Keratinocyte (primary cell): Measurements from ENCODE around the gene AP1S3. TPM values are rescaled to one million over a fixed set of nuclear protein-coding genes. Genes with fewer than 3 reads are reported as not detected.

ENCODE experiments used
- DNase-seq: peaks from one replicate; pipeline ENCODE4 v3.0.0-alpha.2; 2011; ENCODE audit warnings: low read depth, missing footprints, low spot score
- FAIRE-seq: peaks from 2 replicates; lab custom pipeline; 2011; peaks lifted over from hg19 to GRCh38; lab: Jason Lieb, UNC
- H2AFZ ChIP-seq: 2 replicates; pipeline ENCODE4 v1.6.0; 2012; ENCODE audit warnings: low read length, control low read depth, inconsistent platforms; ENCODE audit not compliant: control insufficient read depth
- H3K27ac ChIP-seq: 2 replicates; pipeline ENCODE4 v1.5.1; 2011; ENCODE audit warnings: low read length; ENCODE audit not compliant: control insufficient read depth, insufficient read depth
- H3K27me3 ChIP-seq: 3 replicates; pipeline ENCODE4 v1.6.0; 2011; ENCODE audit warnings: low read length; ENCODE audit not compliant: control insufficient read depth, insufficient read depth; ENCODE audit errors: extremely low read depth
- H3K36me3 ChIP-seq, 2 experiments: 2 replicates in 1 of 2; 3 replicates in 1 of 2; pipeline ENCODE4 v1.5.1; 2011; ENCODE audit warnings: low read length in 2 of 2, mild to moderate bottlenecking in 1 of 2; ENCODE audit not compliant: control insufficient read depth in 2 of 2, insufficient read depth in 2 of 2; ENCODE audit errors: extremely low read depth in 1 of 2
- H3K4me1 ChIP-seq: 3 replicates; pipeline ENCODE4 v1.5.1; 2011; ENCODE audit warnings: low read length; ENCODE audit not compliant: control insufficient read depth, insufficient read depth; ENCODE audit errors: extremely low read depth
- H3K4me2 ChIP-seq: 3 replicates; pipeline ENCODE4 v1.6.0; 2011; ENCODE audit warnings: low read depth, low read length; ENCODE audit not compliant: control insufficient read depth, insufficient read depth; ENCODE audit errors: extremely low read depth
- H3K4me3 ChIP-seq, 3 experiments: fragments of 200-600 bp in 1 of 3; sonication (generic) in 1 of 3; 2 replicates in 2 of 3; 3 replicates in 1 of 3; pipeline ENCODE4 v1.5.1; 2011 to 2016; ENCODE audit warnings: low read length in 3 of 3, mild to moderate bottlenecking in 3 of 3, control low read depth in 2 of 3, inconsistent platforms in 1 of 3, low read depth in 1 of 3, mixed read lengths in 1 of 3, mixed run types in 1 of 3, moderate library complexity in 1 of 3; ENCODE audit not compliant: control insufficient read depth in 2 of 3, insufficient read depth in 2 of 3; ENCODE audit errors: extremely low read depth in 1 of 3
- H3K79me2 ChIP-seq: 2 replicates; pipeline ENCODE4 v1.6.0; 2012; ENCODE audit warnings: low read length; ENCODE audit not compliant: control insufficient read depth, insufficient read depth
- H3K9ac ChIP-seq: 3 replicates; pipeline ENCODE4 v1.6.0; 2011; ENCODE audit warnings: low read length; ENCODE audit not compliant: control insufficient read depth, insufficient read depth; ENCODE audit errors: extremely low read depth
- H3K9me1 ChIP-seq: 3 replicates; pipeline ENCODE4 v1.6.0; 2011; ENCODE audit warnings: low read length; ENCODE audit not compliant: control insufficient read depth, insufficient read depth; ENCODE audit errors: extremely low read depth
- H3K9me3 ChIP-seq: 2 replicates; pipeline ENCODE4 v1.5.1; 2012; ENCODE audit warnings: low read depth, low read length; ENCODE audit not compliant: control insufficient read depth
- H4K20me1 ChIP-seq: 3 replicates; pipeline ENCODE4 v1.6.0; 2011; ENCODE audit warnings: low read length; ENCODE audit not compliant: control insufficient read depth, insufficient read depth; ENCODE audit errors: extremely low read depth
- EZH2 ChIP-seq: IDR thresholded peaks from one replicate; pipeline ENCODE4 v1.6.1; 2012; ENCODE audit warnings: inconsistent platforms, mild to moderate bottlenecking, low read length, moderate library complexity
- dilution Hi-C: fragments of 300-500 bp; cut with MboI; formaldehyde crosslinking; loops from one replicate; pipeline ENCODE4 v1.7.0; 2020; ENCODE audit warnings: low sequenced_read_pairs; ENCODE audit not compliant: extremely low pct_ligation_motif_present
- polyA plus RNA-seq, 5 experiments: library from polyadenylated mRNA; depleted of rRNA in 3 of 5; stranded (reverse) in 3 of 5; stranded (forward) in 1 of 5; unstranded in 1 of 5; fragments of >200 nt; gene quantifications; 1 replicate in 1 of 5; 2 replicates in 3 of 5; 3 replicates in 1 of 5; pipeline versions ENCODE4 v1.2.1 to v1.2.3, GENCODE V29; 2011 to 2012; ENCODE audit warnings: missing spikeins in 2 of 5, low read depth in 1 of 5, low replicate concordance in 1 of 5
- TF ChIP-seq, protein P1 (sequence below), 3 experiments: IDR thresholded peaks in 1 of 3; conservative IDR thresholded peaks in 1 of 3; optimal IDR thresholded peaks in 1 of 3; 2 replicates in 2 of 3; 3 replicates in 1 of 3; pipeline versions ENCODE3 to v1.5.1; 2011; ENCODE audit warnings: low read length in 3 of 3, mild to moderate bottlenecking in 3 of 3, moderate library complexity in 2 of 3, control low read depth in 1 of 3, inconsistent platforms in 1 of 3; ENCODE audit not compliant: insufficient read depth in 2 of 3; ENCODE audit errors: extremely low read depth in 1 of 3

Gene AP1S3
- polyA plus RNA-seq, 1 donor (not counting 4 experiments of a cell fraction or from before 2014, with no cell fraction given), result 33.7 TPM

DNA sequence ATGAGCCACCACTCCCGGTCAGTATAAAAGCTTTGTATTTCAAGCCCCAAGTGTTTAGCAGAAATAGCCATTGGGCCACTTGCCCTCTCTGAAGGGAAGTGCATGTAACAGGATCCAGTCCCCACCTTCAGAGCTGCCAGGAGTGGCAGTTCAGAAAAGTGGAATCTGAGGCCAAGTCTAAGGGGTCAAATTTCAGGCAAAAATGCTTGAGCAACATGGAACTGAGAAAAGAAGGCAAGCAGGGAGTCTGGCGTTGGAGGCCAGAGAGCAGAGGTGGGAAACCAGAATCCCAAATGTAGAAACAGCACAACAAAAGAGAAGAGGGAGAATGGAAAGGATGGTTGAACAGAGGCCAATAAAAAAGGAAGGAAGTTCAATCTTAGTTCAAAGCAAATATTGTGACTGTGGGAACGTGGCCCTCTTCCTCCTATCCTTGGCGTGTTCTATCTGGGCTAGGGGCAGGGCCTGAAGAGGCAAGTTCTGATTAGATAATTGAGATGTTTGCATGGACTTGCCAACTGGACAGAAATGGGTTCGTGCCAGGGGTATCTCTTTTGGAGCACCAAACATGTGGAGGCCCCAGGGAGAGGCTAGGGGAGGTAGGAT lies 102.2 kb downstream of the AP1S3 start:
- peak overlapping the region; percentile 15 for H3K27ac ChIP-seq
- H4K20me1 ChIP-seq, result no peaks in the 10 kb centered on the region
- dilution Hi-C loops, result no loop called here
- H3K79me2 ChIP-seq, result no peaks in the 10 kb centered on the region
- H3K9ac ChIP-seq, result no peak overlapping the region
- no peak for DNase-seq
- no peak overlapping the region for H3K4me3 ChIP-seq
- no peaks in the 10 kb centered on the region for H3K9me1 ChIP-seq
- no peaks in the 10 kb centered on the region for H3K9me3 ChIP-seq
- peaks cover 15% of the 10 kb centered on the region for H3K4me1 ChIP-seq
- H3K4me2 ChIP-seq, result peak overlapping the region; percentile 31
- peak overlapping the region; percentile 37 for H2AFZ ChIP-seq
- TF ChIP-seq, protein P1, sequence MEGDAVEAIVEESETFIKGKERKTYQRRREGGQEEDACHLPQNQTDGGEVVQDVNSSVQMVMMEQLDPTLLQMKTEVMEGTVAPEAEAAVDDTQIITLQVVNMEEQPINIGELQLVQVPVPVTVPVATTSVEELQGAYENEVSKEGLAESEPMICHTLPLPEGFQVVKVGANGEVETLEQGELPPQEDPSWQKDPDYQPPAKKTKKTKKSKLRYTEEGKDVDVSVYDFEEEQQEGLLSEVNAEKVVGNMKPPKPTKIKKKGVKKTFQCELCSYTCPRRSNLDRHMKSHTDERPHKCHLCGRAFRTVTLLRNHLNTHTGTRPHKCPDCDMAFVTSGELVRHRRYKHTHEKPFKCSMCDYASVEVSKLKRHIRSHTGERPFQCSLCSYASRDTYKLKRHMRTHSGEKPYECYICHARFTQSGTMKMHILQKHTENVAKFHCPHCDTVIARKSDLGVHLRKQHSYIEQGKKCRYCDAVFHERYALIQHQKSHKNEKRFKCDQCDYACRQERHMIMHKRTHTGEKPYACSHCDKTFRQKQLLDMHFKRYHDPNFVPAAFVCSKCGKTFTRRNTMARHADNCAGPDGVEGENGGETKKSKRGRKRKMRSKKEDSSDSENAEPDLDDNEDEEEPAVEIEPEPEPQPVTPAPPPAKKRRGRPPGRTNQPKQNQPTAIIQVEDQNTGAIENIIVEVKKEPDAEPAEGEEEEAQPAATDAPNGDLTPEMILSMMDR (optimal IDR thresholded peaks at IDR 0.05 in 1 of 3, IDR thresholded peaks at IDR 0.05 in 1 of 3, conservative IDR thresholded peaks at IDR 0.05 in 1 of 3; ENCODE audit: extremely low read depth in 1 of 3, insufficient read depth in 2 of 3, low read length in 3 of 3), result no peak
- no peak for TF ChIP-seq EZH2
- peak; percentile 44 for FAIRE-seq
- no peaks in the 10 kb centered on the region for H3K36me3 ChIP-seq
- no peaks in the 10 kb centered on the region for H3K27me3 ChIP-seq

DNA sequence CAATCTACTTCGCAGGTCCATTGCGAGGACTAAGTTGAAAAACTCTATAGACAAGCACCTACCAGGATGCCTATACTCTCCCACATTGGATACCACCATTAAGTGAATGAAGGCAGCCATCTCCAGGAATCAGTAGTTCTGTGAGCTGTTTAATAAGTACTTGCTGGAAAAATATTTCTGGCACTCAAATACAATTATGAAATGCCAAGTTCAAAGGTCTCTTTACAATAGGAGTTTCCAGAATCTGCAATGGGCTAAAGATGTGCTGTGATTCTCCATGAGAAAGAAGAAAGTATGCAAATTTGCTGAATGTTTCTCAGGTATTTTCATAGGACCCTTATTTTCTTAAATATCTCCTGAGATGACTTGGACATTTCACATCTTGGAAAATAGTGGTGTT lies 103.0 kb downstream of the AP1S3 start:
- dilution Hi-C loops, result no loop called here
- FAIRE-seq, result no peak
- no peak overlapping the region for H2AFZ ChIP-seq
- no peak overlapping the region for H3K27ac ChIP-seq
- TF ChIP-seq, protein P1 (optimal IDR thresholded peaks at IDR 0.05 in 1 of 3, IDR thresholded peaks at IDR 0.05 in 1 of 3, conservative IDR thresholded peaks at IDR 0.05 in 1 of 3; ENCODE audit: extremely low read depth in 1 of 3, insufficient read depth in 2 of 3, low read length in 3 of 3), result no peak
- TF ChIP-seq EZH2, result no peak
- H3K27me3 ChIP-seq, result no peaks in the 10 kb centered on the region
- H3K9me1 ChIP-seq, result no peaks in the 10 kb centered on the region
- no peaks in the 10 kb centered on the region for H3K36me3 ChIP-seq
- H4K20me1 ChIP-seq, result no peaks in the 10 kb centered on the region
- no peaks in the 10 kb centered on the region for H3K79me2 ChIP-seq
- peaks cover 15% of the 10 kb centered on the region for H3K4me1 ChIP-seq
- no peak overlapping the region for H3K4me3 ChIP-seq
- no peak overlapping the region for H3K4me2 ChIP-seq
- H3K9ac ChIP-seq, result no peak overlapping the region
- DNase-seq, result no peak
- no peaks in the 10 kb centered on the region for H3K9me3 ChIP-seq
